ENCODE data around the gene AQP2. TPM values are rescaled to one million over a fixed set of nuclear protein-coding genes. Genes with fewer than 3 reads are reported as not detected.

AQP2 gene, protein sequence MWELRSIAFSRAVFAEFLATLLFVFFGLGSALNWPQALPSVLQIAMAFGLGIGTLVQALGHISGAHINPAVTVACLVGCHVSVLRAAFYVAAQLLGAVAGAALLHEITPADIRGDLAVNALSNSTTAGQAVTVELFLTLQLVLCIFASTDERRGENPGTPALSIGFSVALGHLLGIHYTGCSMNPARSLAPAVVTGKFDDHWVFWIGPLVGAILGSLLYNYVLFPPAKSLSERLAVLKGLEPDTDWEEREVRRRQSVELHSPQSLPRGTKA
- total RNA-seq = not detected
- not detected for total RNA-seq (2013)
- total RNA-seq = 0 to 0.12 (median 0) reads per million in 29 experiments

DNA sequence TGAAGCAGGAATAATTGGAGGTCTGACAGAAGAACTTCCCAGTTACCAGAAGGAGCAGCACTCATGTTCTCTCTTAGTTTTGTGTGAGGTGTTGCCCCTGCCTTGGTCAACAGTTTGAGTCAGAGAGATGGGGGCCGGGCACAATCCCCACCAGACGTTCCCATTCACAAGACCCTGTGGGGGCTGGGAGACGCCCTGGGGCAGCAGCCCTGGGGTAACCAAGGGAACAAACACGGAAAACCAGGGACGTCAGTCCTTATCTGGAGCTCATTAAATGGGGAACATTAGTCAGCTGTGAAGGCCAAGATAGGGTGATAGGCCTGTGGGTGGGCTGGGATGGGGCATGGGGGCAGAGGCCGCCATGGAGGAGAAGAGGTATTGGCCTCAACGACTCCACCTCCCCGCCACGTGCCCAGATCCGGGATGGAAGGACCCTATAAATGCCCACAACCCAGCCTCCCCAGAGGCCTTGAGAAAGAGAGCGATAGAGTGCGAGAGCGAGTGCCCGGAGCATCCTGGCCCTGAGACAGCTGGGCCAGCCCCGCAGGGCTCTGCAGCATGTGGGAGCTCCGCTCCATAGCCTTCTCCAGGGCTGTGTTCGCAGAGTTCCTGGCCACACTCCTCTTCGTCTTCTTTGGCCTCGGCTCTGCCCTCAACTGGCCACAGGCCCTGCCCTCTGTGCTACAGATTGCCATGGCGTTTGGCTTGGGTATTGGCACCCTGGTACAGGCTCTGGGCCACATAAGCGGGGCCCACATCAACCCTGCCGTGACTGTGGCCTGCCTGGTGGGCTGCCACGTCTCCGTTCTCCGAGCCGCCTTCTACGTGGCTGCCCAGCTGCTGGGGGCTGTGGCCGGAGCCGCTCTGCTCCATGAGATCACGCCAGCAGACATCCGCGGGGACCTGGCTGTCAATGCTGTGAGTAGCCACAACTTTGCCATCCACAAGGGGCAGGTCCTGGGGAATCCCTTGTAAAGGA lies at the start of gene AQP2:
Gene AQP2, plus strand, starts transcription at position 465 of the 979 bp plus-strand sequence. Its CDS starts 94 bp downstream, at position 559.
- CTCF ChIA-PET = no interaction called here

DNA sequence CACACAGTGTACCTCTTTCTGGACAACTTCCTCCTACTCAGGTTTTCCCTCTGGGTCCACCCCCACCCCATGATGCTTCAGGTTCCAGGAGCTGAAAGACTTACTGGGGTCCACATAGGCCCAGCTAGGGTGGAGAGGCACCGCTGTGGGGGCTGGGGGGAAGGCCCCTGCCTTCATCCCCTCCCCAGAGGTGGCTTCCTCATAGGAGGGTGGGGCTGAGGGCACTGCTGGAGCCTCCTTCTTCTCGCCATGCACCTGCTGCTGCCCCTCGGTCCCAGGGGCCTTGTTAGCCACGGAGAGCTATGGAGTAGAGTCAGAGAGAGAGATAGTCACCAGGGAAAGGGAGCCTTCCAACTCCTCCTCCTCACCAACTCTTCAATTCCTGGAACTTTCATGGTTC lies 49.5 kb upstream of the AQP2 start:
- no peaks in the 10 kb centered on the region for H3K36me3 ChIP-seq (ENCODE audit: control insufficient read depth in 2 of 2, extremely low read depth in 1 of 2, insufficient read depth in 1 of 2, low read length in 1 of 2)
- Mint-ChIP-seq H3K27ac (no peak overlapping the region), H3K4me1 (peaks cover 9 to 15% (median 12%) of the 10 kb centered on the region in 3 donors), H3K4me3 (no peak overlapping the region), H3K27me3 (peaks cover 11 to 16% of the 10 kb centered on the region in 2 donors), H3K9me3 (no peaks in the 10 kb centered on the region), H3K36me3 (no peaks in the 10 kb centered on the region)
- ChIA-PET POLR2A (no interaction called here), CTCF (no interaction called here)
- H3K27me3 ChIP-seq (replicated peaks in 1 of 2; ENCODE audit: control insufficient read depth in 2 of 2, extremely low read depth in 1 of 2, insufficient read depth in 2 of 2, low read length in 1 of 2) = peaks cover 0 to 41% of the 10 kb centered on the region in 2 experiments
- H3K4me1 ChIP-seq (ENCODE audit: control insufficient read depth in 1 of 2, extremely low read depth in 1 of 2, insufficient read depth in 2 of 2, low read length in 2 of 2) = peaks cover 0 to 15% of the 10 kb centered on the region in 2 experiments
- no peak overlapping the region for H3K4me3 ChIP-seq (ENCODE audit: control insufficient read depth in 1 of 2, extremely low read depth in 1 of 2, low read length in 1 of 2)
- WGBS (ENCODE audit: insufficient coverage) = no CpG with 5 or more reads among the region's 4 CpGs
- H3K27ac ChIP-seq (ENCODE audit: low read length) = no peak overlapping the region
- H3K9me3 ChIP-seq = no peaks in the 10 kb centered on the region
- DNase-seq (no peak), ATAC-seq (replicated peaks in 1 of 4) (no peak)

More for the DNA sequence above, at the start of gene AQP2:
- Mint-ChIP-seq H3K36me3 (no peaks in the 10 kb centered on the region), H3K9me3 (no peaks in the 10 kb centered on the region), H3K4me1 (peaks cover 6 to 10% (median 8%) of the 10 kb centered on the region in 3 donors), H3K27ac (no peak within 1 kb of the TSS), H3K4me3 (no peak within 1 kb of the TSS), H3K27me3 (peaks cover 15 to 43% of the 10 kb centered on the region in 2 donors)
- POLR2A ChIA-PET = interaction anchor here in 1 of 2 donors (0.7 kb wide), 1 partner anchor 11 kb away, joined by 6 read pairs; no protein-coding TSS in a partner anchor
- no peak within 1 kb of the TSS for H3K27ac ChIP-seq (ENCODE audit: low read length)
- ATAC-seq (replicated peaks in 1 of 4) = no peak
- H3K9me3 ChIP-seq = no peaks in the 10 kb centered on the region
- peaks cover 0 to 2% of the 10 kb centered on the region in 2 experiments for H3K4me1 ChIP-seq (ENCODE audit: control insufficient read depth in 1 of 2, extremely low read depth in 1 of 2, insufficient read depth in 2 of 2, low read length in 2 of 2)
- DNase-seq = no peak
- no peak within 1 kb of the TSS for H3K4me3 ChIP-seq (ENCODE audit: control insufficient read depth in 1 of 2, extremely low read depth in 1 of 2, low read length in 1 of 2)
- H3K27me3 ChIP-seq (replicated peaks in 1 of 2; ENCODE audit: control insufficient read depth in 2 of 2, extremely low read depth in 1 of 2, insufficient read depth in 2 of 2, low read length in 1 of 2) = peaks cover 10 to 63% of the 10 kb centered on the region in 2 experiments
- no peaks in the 10 kb centered on the region for H3K36me3 ChIP-seq (ENCODE audit: control insufficient read depth in 2 of 2, extremely low read depth in 1 of 2, insufficient read depth in 1 of 2, low read length in 1 of 2)
- WGBS (ENCODE audit: insufficient coverage) = 83% methylated on average over 27 of the region's 32 CpGs

DNA sequence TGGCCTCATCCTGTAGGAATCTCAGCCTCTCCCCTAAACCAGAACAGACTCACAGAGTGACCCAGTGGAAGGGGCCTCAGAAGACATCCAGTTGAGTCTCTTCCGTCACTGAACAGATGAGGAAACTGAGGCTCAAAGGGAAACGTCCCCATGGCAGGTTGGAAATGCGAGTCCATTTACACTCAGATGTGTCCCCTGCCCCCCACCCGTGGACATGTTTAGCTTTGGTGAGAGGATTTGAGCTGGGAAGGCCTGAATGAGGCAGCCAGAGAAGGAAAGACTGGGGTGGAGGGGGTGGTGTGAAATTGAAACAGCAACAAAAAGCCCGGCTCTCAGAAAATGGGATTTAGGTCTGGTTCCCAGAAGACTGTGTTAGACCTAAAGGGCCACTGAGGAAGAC lies 48.6 kb upstream of the AQP2 start:
- peaks cover 11 to 16% of the 10 kb centered on the region in 2 donors for H3K27me3 Mint-ChIP-seq
- Histone ChIP-seq H3K9me3 (no peaks in the 10 kb centered on the region), H3K27me3 (replicated peaks in 1 of 2; ENCODE audit: control insufficient read depth in 2 of 2, extremely low read depth in 1 of 2, insufficient read depth in 2 of 2, low read length in 1 of 2) (peaks cover 0 to 36% of the 10 kb centered on the region in 2 experiments), H3K36me3 (ENCODE audit: control insufficient read depth in 2 of 2, extremely low read depth in 1 of 2, insufficient read depth in 1 of 2, low read length in 1 of 2) (no peaks in the 10 kb centered on the region), H3K27ac (ENCODE audit: low read length) (no peak overlapping the region), H3K4me3 (ENCODE audit: control insufficient read depth in 1 of 2, extremely low read depth in 1 of 2, low read length in 1 of 2) (no peak overlapping the region), H3K4me1 (ENCODE audit: control insufficient read depth in 1 of 2, extremely low read depth in 1 of 2, insufficient read depth in 2 of 2, low read length in 2 of 2) (peaks cover 0 to 15% of the 10 kb centered on the region in 2 experiments)
- H3K4me1 Mint-ChIP-seq = peaks cover 9 to 15% (median 12%) of the 10 kb centered on the region in 3 donors
- ChIA-PET CTCF (no interaction called here), POLR2A (no interaction called here)
- H3K4me3 Mint-ChIP-seq = peak overlapping the region in 1 of 3 donors; percentile 5
- DNase-seq = no peak
- ATAC-seq (replicated peaks in 1 of 4) = no peak
- H3K36me3 Mint-ChIP-seq = no peaks in the 10 kb centered on the region
- H3K27ac Mint-ChIP-seq = no peak overlapping the region
- WGBS (ENCODE audit: insufficient coverage) = 79% methylated on average over 4 of the region's 5 CpGs
- H3K9me3 Mint-ChIP-seq = no peaks in the 10 kb centered on the region

DNA sequence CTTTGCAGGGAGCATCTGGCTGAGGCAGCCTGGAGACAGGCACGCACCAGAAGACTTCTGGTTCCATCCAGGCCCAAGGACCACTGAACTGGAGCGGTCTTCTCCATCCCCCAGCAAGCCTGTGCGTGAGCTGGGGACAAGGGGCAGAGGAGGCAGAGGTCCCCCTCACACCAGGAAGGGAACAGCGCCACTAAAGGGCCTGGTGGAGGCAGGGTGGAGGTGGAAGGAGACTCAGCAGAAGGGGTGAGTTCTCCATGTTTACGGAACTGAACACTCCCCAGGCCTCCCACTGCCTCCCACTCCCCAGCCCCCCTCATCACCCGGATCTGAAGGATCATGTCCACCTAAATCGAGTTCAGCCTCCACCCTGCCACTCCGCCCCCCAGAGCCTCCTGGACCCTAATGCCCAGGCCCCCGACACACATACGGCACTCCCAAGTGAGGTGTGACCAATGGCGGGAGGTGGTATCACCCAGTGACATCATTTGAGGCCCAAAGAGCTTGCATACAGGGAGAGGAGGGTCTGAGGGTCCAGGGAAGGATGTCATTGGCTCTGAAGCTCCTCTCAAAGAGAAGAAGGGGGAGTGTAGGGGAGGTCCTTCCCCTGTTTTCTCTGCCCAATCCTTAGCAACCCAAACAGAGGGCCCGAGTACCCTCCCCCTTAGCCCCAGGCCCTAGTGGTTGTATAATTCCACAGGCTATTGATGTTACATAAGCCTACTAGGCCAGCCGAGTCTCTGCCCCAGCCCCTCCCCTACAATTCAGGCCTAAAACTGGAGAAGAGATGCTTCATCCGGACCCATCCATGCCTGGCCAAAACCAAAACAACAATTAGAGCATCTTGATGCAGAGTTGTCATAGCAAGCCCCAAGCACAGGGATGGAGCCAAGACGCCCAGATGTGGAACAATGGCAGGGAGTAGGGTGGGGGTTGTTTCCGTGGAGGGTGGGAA lies 47.9 kb upstream of the AQP2 start:
- POLR2A ChIA-PET = no interaction called here
- ATAC-seq (replicated peaks in 1 of 4) = no peak

DNA sequence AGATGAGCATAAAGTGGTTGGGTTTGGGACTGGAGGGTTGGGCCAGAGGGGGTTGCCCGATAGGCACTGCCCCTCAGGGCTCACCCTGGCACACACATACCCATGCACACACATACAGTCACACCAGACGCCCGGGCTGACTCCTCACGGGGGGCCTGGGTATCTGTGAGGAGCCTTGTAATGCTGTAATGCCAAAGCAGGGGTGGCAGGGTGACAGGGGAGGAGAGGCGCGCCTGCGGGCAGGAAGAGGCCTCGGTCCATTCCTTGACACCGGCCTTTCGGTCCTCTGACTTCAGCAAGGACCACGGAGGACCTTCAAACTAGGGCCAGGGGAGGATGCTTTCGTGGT lies 47.2 kb upstream of the AQP2 start:
- Mint-ChIP-seq H3K9me3 (no peaks in the 10 kb centered on the region), H3K27me3 (peaks cover 8 to 21% of the 10 kb centered on the region in 2 donors), H3K36me3 (no peaks in the 10 kb centered on the region), H3K4me3 (peak overlapping the region; percentile 59 to 77 (median 67)), H3K27ac (no peak overlapping the region), H3K4me1 (peaks cover 9 to 15% (median 12%) of the 10 kb centered on the region in 3 donors)
- WGBS (ENCODE audit: insufficient coverage) = 75% methylated on average over 8 of the region's 12 CpGs
- Histone ChIP-seq H3K4me1 (ENCODE audit: control insufficient read depth in 1 of 2, extremely low read depth in 1 of 2, insufficient read depth in 2 of 2, low read length in 2 of 2) (peaks cover 0 to 15% of the 10 kb centered on the region in 2 experiments), H3K27me3 (replicated peaks in 1 of 2; ENCODE audit: control insufficient read depth in 2 of 2, extremely low read depth in 1 of 2, insufficient read depth in 2 of 2, low read length in 1 of 2) (peaks cover 0 to 22% of the 10 kb centered on the region in 2 experiments), H3K9me3 (no peaks in the 10 kb centered on the region), H3K4me3 (ENCODE audit: control insufficient read depth in 1 of 2, extremely low read depth in 1 of 2, low read length in 1 of 2) (peak overlapping the region; percentile 17 to 39), H3K36me3 (ENCODE audit: control insufficient read depth in 2 of 2, extremely low read depth in 1 of 2, insufficient read depth in 1 of 2, low read length in 1 of 2) (no peaks in the 10 kb centered on the region), H3K27ac (ENCODE audit: low read length) (no peak overlapping the region)
- ChIA-PET POLR2A (no interaction called here), CTCF (no interaction called here)
- ATAC-seq (replicated peaks in 1 of 4) (peak in 1 of 4 experiments; percentile 9), DNase-seq (no peak)

More for the DNA sequence above, 47.9 kb upstream of the AQP2 start:
- Mint-ChIP-seq H3K4me1 (peaks cover 9 to 15% (median 12%) of the 10 kb centered on the region in 3 donors), H3K27me3 (peaks cover 11 to 21% of the 10 kb centered on the region in 2 donors), H3K36me3 (no peaks in the 10 kb centered on the region), H3K27ac (no peak overlapping the region), H3K9me3 (no peaks in the 10 kb centered on the region), H3K4me3 (peak overlapping the region in 1 of 3 donors; percentile 77)
- WGBS (ENCODE audit: insufficient coverage) = 100% methylated on average over 1 of the region's 16 CpGs
- no peak for DNase-seq
- Histone ChIP-seq H3K36me3 (ENCODE audit: control insufficient read depth in 2 of 2, extremely low read depth in 1 of 2, insufficient read depth in 1 of 2, low read length in 1 of 2) (no peaks in the 10 kb centered on the region), H3K4me1 (ENCODE audit: control insufficient read depth in 1 of 2, extremely low read depth in 1 of 2, insufficient read depth in 2 of 2, low read length in 2 of 2) (peaks cover 0 to 15% of the 10 kb centered on the region in 2 experiments), H3K27me3 (replicated peaks in 1 of 2; ENCODE audit: control insufficient read depth in 2 of 2, extremely low read depth in 1 of 2, insufficient read depth in 2 of 2, low read length in 1 of 2) (peaks cover 0 to 29% of the 10 kb centered on the region in 2 experiments), H3K27ac (ENCODE audit: low read length) (no peak overlapping the region), H3K4me3 (ENCODE audit: control insufficient read depth in 1 of 2, extremely low read depth in 1 of 2, low read length in 1 of 2) (no peak overlapping the region), H3K9me3 (no peaks in the 10 kb centered on the region)
- CTCF ChIA-PET = no interaction called here

Data from T-cell (primary cell).